Measurements from ENCODE around the gene SMIM29. TPM values are rescaled to one million over a fixed set of nuclear protein-coding genes. Genes with fewer than 3 reads are reported as not detected.

Gene SMIM29
- 1 to 10 TPM; 7.0 to 9.8 (median 7.8) TPM for polyA plus RNA-seq (ENCODE audit: insufficient read length in 10 of 10)
- long read RNA-seq, donor 1, transcript SMIM29-205 (5 exons, 1,297 nt) = major isoform, 7 of 9 reads
- long read RNA-seq, donor 1, partial matches to known transcripts = 0 of 9 reads
- long read RNA-seq, donor 1, other reads (novel, unspliced or antisense) = 0 of 9 reads
- long read RNA-seq, donor 2, partial matches to known transcripts = 0 of 6 reads
- long read RNA-seq, donor 2, other reads (novel, unspliced or antisense) = 0 of 6 reads
- long read RNA-seq, donor 3 = 0 reads
- long read RNA-seq, donor 4, partial matches to known transcripts = 0 of 4 reads
- long read RNA-seq, donor 4, other reads (novel, unspliced or antisense) = 0 of 4 reads
- long read RNA-seq, donor 5, transcript SMIM29-205 (5 exons, 1,297 nt) = major isoform, 5 of 10 reads
- long read RNA-seq, donor 5, partial matches to known transcripts = 0 of 10 reads
- long read RNA-seq, donor 5, other reads (novel, unspliced or antisense) = 0 of 10 reads
- long read RNA-seq, donor 6, partial matches to known transcripts = 0 of 5 reads
- long read RNA-seq, donor 6, other reads (novel, unspliced or antisense) = 0 of 5 reads
- long read RNA-seq, donor 7, partial matches to known transcripts = 0 of 2 reads
- long read RNA-seq, donor 7, other reads (novel, unspliced or antisense) = 0 of 2 reads
- long read RNA-seq, donor 8, partial matches to known transcripts = 0 of 4 reads
- long read RNA-seq, donor 8, other reads (novel, unspliced or antisense) = 0 of 4 reads
- long read RNA-seq, donor 9, partial matches to known transcripts = 0 of 1 reads
- long read RNA-seq, donor 9, other reads (novel, unspliced or antisense) = 0 of 1 reads

DNA sequence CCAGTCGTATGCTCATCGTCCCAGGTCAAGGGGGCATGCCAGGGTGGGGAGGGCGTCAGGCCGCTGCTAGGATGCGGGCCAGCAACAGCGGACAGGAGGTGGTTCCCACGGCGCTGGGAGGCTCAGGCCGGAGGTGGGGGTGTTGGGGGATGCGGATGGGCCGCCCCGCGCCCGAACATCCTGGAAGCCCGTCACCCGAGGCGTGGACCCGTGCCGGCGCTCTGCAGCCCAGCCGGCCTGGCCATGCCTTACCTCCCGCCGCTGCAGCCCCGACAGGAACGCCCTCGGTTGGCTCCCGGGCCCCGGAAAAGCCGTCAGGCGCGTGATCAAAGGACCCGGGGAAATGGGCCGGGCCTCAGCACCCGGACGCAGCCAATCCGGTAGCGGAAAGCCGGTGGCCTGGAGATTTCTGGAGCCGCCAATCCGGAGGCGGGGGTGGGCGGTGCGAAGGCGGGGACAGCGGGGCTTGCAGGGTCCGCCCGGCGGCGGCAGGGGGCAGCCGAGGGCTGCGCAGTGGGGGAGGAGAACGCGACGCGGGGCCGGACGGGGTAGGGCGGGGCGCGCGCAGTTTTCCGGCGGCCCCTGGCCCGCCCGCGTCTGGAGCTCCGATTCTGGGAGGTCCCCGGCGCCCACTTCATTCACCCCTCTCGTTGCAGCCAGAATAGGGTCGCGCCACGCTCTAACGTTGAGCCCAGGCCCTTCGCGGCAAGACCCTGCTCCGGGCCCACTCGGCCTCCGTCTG, at the start of gene SMIM29:
TSS of gene SMIM29 (minus strand) at position 280 of the 742 bp plus-strand sequence. CDS start 1,215 bp downstream, outside the sequence.
- peak; percentile 95 to 98 (median 96) for DNase-seq

- DNase-seq = no peak
Measured at GRCh38 chr6:34295721-34296120, 46.9 kb upstream of the SMIM29 start.

GRCh38 chr6:34292954-34293353, 44.1 kb upstream of the SMIM29 start:
- no peak for DNase-seq

GRCh38 chr6:34289137-34289536, 40.3 kb upstream of the SMIM29 start:
- DNase-seq = no peak

- no peak for DNase-seq
Measured at GRCh38 chr6:34288581-34288980, 39.8 kb upstream of the SMIM29 start.

GRCh38 chr6:34285448-34286164, 36.8 kb upstream of the SMIM29 start:
- no peak for DNase-seq

- peak in 1 of 3 donors; percentile 46 for DNase-seq
Measured at GRCh38 chr6:34284563-34285447, 36.0 kb upstream of the SMIM29 start.

GRCh38 chr6:34281702-34282334, 33.0 kb upstream of the SMIM29 start:
- DNase-seq = no peak

DNA sequence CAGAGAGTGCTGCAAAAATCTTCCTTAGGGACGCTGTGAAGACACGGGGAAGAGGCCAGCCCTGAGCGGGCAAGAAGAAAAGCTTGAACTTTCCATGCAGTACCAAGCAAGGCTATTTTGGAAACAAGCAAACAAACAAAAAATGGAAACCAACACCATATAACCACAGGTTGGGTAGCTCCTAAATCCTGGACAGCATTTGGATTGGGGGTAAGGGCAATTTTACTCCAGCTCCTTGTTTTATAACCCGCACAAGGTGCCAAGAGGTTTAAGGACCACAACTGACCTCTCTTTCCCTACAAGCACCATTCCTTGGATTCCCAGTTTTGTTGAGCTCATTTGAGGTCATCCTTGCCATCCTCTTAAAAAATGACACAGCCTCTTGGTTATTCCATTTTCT, 31.4 kb upstream of the SMIM29 start:
- DNase-seq = no peak

DNA sequence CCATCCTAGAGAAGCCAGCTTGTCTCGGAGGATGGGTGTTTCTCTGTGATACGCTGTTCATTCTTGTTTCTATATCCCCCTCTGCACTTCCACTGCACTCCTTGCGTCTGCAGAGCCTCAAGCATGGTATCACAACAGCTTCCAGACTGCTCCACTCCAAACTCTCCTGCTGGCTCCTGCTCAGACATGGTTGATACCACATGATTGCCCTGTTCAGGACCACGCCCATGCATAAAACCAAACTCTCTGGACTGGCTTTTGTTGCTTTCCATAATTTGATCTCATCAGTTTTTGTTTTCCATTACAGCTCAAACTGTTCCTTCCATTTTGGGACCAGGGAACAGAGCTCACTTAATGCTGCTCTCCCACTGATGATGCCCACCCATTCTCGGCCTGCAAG, 30.0 kb upstream of the SMIM29 start:
- DNase-seq = no peak

- DNase-seq = no peak
Measured at GRCh38 chr6:34277763-34278112, 28.9 kb upstream of the SMIM29 start.

DNA sequence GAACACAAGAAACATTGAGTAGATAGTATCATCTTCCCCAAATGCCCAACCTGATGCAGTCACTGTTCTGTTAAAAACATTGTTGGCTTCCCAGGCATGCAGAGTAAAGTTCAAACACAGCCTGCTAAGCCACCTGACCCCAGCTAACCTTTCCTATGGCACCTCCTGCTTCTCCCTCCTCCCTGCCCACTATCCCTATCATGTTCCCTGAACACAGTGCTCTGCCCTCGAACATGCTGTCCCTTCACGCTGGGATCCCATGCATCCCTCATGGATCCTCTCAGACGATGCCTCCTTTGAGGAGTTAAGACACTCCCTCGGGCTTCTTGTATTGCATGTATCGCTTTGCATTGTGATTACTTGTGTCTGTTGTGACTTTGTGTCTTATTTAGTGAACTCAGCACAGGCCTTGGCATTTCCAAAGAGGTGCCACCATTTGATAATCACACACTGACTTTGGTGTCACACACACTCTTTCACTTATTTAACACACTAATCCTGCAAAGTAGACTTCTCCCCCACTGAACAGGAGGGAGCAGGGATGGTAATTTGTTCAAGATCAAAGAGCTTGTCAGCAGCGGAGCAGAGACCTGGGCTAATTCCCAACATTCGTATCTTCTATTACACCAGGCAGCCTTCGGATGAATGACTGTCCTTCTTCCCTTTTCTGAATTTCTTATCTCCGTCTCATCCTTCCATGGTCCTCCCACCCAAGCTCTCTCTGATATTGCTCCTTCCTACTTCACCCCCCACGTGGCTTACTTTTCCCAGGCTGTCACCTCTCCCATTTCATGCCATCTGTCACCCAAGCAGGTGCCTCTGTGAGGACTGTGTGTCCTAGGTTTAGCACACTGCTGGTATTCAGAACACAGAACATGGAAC, 28.3 kb upstream of the SMIM29 start:
- peak in 1 of 3 donors; percentile 37 for DNase-seq

GRCh38 chr6:34276191-34276590, 27.4 kb upstream of the SMIM29 start:
- DNase-seq = no peak

DNA sequence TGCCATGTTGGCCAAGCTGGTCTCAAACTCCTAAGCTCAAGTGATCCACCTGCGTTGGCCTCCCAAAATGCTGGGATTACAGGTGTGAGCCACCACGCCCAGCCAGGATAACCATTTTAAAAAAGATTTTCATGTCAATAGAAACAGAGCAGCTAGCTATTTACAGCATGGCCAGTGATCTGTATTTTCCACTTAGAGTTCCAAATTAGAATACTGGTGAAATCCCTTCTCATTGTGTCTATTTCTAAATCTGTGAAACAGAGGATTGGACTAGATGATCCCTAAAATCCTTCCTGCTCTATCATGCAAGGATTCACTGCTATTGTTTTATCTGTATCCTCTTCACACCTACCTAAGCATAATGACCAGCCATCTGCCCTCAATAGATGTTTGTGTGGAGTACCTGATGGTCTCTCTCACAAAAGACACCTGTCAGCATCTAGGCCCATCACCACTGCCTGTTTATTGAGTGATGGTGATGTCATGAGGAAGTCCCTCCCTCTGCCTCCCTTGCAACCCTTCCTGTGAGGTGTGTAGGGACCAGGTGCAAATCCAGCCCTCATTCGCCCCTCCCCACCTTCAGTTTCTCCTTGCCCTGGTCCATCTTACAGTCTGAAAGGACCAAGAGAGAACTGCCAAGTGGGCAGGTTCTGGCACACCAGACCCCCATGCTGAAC, 26.5 kb upstream of the SMIM29 start:
- DNase-seq = no peak

DNA sequence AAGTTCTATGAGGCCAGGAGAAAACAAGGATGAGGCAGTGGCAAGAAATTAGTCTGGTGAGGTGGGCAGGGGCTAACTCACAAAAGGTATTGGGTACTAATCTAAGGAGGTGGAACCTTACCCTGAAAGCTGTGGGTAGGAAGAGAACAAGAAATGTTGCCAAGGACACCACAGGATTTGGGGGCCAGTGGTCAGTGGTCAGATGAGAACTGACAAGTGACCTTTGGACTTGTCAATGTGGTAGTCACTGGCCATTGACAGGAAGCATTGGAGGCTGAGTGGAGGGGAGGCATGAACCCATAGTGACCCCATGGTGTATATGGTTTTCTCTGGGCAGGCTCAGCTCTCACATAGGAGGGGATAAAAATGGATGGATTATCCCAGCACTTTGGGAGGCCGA, 25.3 kb upstream of the SMIM29 start:
- DNase-seq = no peak

GRCh38 chr6:34273242-34273805, 24.5 kb upstream of the SMIM29 start:
- DNase-seq = no peak

GRCh38 chr6:34272013-34272926, 23.5 kb upstream of the SMIM29 start:
- DNase-seq = no peak

Measured in muscle of back (tissue), 13 donors.